Adrenal gland (tissue), 5 donors: ENCODE data around the gene HID1.

Experiments
- POLR2A ChIP-seq, 2 donors: fragments of 450-650 bp; IDR thresholded peaks; one replicate each; pipeline ENCODE4 v1.6.1; 2017; ENCODE audit warnings: antibody characterized with exemption in 2 of 2, mild to moderate bottlenecking in 2 of 2, moderate library complexity in 1 of 2
- TF ChIP-seq, protein P1 (sequence below), 6 experiments: fragments of 450-650 bp in 4 of 6; fragments of 200-600 bp in 2 of 6; sonication (generic) in 1 of 6; IDR thresholded peaks; 1 replicate in 5 of 6; 2 replicates in 1 of 6; pipeline versions ENCODE4 v1.5.1 to v1.8.0; 2016 to 2021; ENCODE audit warnings: antibody characterized with exemption in 6 of 6, mild to moderate bottlenecking in 2 of 6, moderate library complexity in 1 of 6
- donor health status: DM: no; HTN: no; CAD: no.

- TF ChIP-seq, protein P1, sequence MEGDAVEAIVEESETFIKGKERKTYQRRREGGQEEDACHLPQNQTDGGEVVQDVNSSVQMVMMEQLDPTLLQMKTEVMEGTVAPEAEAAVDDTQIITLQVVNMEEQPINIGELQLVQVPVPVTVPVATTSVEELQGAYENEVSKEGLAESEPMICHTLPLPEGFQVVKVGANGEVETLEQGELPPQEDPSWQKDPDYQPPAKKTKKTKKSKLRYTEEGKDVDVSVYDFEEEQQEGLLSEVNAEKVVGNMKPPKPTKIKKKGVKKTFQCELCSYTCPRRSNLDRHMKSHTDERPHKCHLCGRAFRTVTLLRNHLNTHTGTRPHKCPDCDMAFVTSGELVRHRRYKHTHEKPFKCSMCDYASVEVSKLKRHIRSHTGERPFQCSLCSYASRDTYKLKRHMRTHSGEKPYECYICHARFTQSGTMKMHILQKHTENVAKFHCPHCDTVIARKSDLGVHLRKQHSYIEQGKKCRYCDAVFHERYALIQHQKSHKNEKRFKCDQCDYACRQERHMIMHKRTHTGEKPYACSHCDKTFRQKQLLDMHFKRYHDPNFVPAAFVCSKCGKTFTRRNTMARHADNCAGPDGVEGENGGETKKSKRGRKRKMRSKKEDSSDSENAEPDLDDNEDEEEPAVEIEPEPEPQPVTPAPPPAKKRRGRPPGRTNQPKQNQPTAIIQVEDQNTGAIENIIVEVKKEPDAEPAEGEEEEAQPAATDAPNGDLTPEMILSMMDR (IDR thresholded peaks at IDR 0.05), result no peak
- TF ChIP-seq POLR2A (IDR thresholded peaks at IDR 0.05), result no peak
Observed at GRCh38 chr17:75003957-75004355, 31.4 kb upstream of the HID1 start.
